ACHN (cell line): ENCODE data around the gene DSG3.
"Not testable (repeated sequence)": the region's sequence is repeated elsewhere in the genome, so short reads cannot be mapped to it uniquely, and the experiment has no call there.

Source experiments
- DNase-seq: peaks from one replicate; pipeline ENCODE4 v3.0.0-alpha.2; 2015
- in situ Hi-C: cut with HindIII; loops from 2 replicates; pipeline ENCODE4 v1.10.0; 2017; ENCODE audit warnings: low sequenced_read_pairs, low pct_ligation_motif_present, low pct_unique_long_range_greater_than_20kb

Gene DSG3

GRCh38 chr18:31504455-31505147 lies 57.1 kb downstream of the DSG3 start:
- no peak for DNase-seq
- in situ Hi-C loops, result no loop called here

- in situ Hi-C loops, result no loop called here
Observed at GRCh38 chr18:31505156-31505555, 57.6 kb downstream of the DSG3 start.

GRCh38 chr18:31506024-31506742 lies 58.6 kb downstream of the DSG3 start:
- DNase-seq, result peak; percentile 33

More at GRCh38 chr18:31505156-31505555, 57.6 kb downstream of the DSG3 start:
- no peak for DNase-seq

GRCh38 chr18:31507124-31507523 lies 59.6 kb downstream of the DSG3 start:
- in situ Hi-C loops, DNase-seq: not testable (repeated sequence)

More at GRCh38 chr18:31506024-31506742, 58.6 kb downstream of the DSG3 start:
- in situ Hi-C loops, result no loop called here

- DNase-seq, result peak; percentile 51
- in situ Hi-C loops, result no loop called here
Observed at GRCh38 chr18:31508781-31509180, 61.2 kb downstream of the DSG3 start.

GRCh38 chr18:31509571-31509970 lies 62.0 kb downstream of the DSG3 start:
- in situ Hi-C loops, result no loop called here
- DNase-seq, result no peak

GRCh38 chr18:31510319-31510718 lies 62.8 kb downstream of the DSG3 start:
- in situ Hi-C loops, result no loop called here
- DNase-seq, result no peak

GRCh38 chr18:31511098-31511497 lies 63.6 kb downstream of the DSG3 start:
- in situ Hi-C loops, result no loop called here
- DNase-seq, result no peak

- peak; percentile 89 for DNase-seq
- in situ Hi-C loops, result no loop called here
Observed at GRCh38 chr18:31512203-31512764, 64.7 kb downstream of the DSG3 start.

- in situ Hi-C loops, result no loop called here
- peak; percentile 86 for DNase-seq
Observed at GRCh38 chr18:31513189-31513935, 65.8 kb downstream of the DSG3 start.

- in situ Hi-C loops, result no loop called here
- DNase-seq, result no peak
Observed at GRCh38 chr18:31516437-31516836, 68.9 kb downstream of the DSG3 start.

GRCh38 chr18:31526374-31526773 lies 78.8 kb downstream of the DSG3 start:
- no peak for DNase-seq
- in situ Hi-C loops, result no loop called here
